ENCODE measurements around the gene PMM2.
"Not testable (repeated sequence)": the region's sequence is repeated elsewhere in the genome, so short reads cannot be mapped to it uniquely, and the experiment has no call there.

PMM2 gene

DNA sequence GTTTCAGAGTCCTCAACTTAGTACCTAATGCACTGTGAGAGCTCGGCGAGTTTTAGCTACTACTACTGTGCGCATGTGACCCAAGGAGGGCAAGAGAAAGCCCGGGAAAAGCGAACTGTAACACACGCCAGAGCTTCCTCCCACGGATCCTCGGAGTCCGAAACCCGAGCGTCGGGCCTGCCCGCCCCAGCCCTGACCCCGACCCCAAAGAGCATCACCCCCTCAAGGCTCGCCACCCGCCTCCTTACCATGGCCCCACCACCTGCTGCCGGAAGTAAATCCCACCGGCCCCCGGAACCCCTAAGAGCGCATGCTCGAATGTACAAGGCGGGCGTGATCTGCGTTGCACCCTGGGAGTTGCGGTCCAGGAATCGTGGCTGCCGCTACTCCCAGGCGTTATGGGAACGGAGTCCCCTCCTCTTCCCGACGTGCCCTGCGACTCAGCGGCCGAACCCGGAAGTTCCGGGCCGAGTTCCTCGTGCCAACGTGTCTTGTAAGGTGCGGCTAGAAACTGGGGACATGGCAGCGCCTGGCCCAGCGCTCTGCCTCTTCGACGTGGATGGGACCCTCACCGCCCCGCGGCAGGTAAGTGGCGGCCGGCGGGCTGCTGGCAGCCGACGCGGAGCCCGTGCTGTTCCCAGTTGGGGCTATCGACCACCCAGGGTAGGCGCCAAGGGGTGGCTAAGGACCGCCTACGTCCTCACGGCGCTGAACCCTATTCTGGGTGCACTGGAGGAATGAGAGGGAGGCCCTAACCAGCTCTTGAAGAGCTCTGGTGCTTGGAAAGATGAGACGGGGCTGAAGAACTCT is at the start of gene PMM2, which contains the start of gene TMEM186:
PMM2 (plus strand) TSS at position 476 of the 810 bp plus-strand sequence; CDS start at position 520, 44 bp downstream.
TMEM186 (minus strand) TSS at position 276 of the 810 bp plus-strand sequence; CDS start at position 251, 25 bp downstream.
- peak; percentile 86 to 94 for DNase-seq (ENCODE audit: low read depth in 1 of 2, low spot score in 1 of 2)

- not testable (repeated sequence) for DNase-seq (ENCODE audit: low read depth in 1 of 2, low spot score in 1 of 2)
Observed at GRCh38 chr16:8748944-8749343, 48.7 kb upstream of the PMM2 start.

GRCh38 chr16:8751481-8752311 is 45.9 kb upstream of the PMM2 start:
- DNase-seq (ENCODE audit: low read depth in 1 of 2, low spot score in 1 of 2): no peak

- no peak for DNase-seq (ENCODE audit: low read depth in 1 of 2, low spot score in 1 of 2)
Observed at GRCh38 chr16:8752706-8753105, 44.9 kb upstream of the PMM2 start.

DNA sequence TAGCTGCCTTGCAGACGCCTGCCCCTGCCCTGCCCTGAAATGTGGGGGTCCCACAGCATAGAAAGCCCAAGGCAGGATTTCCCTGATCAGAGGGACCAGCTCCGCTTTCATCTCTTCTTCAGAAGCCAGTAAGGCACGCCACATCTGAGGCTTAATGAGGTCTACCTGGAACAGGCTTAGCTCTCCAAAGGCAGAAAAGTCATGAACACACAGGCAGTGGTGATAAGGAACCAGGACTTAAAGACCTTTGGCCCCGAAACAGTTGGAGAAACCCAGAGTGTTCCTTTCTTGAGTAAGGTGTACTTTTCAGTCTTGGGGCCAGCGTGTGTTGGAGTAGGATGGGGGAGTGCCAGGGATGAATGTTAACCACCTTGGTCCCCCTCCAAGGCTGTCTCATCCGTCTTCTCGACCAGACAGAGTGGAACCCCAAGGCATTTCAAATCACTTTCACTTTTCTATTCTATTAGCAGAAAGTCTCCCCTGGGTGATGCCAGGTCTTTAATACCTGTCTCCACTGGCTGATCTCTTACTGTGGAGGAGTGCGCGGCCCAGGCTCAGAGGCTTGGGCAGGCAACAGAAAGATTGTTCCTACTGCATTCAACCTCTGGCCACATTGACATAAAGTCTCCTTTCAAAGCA is 44.1 kb upstream of the PMM2 start:
- DNase-seq (ENCODE audit: low read depth in 1 of 2, low spot score in 1 of 2): no peak

DNA sequence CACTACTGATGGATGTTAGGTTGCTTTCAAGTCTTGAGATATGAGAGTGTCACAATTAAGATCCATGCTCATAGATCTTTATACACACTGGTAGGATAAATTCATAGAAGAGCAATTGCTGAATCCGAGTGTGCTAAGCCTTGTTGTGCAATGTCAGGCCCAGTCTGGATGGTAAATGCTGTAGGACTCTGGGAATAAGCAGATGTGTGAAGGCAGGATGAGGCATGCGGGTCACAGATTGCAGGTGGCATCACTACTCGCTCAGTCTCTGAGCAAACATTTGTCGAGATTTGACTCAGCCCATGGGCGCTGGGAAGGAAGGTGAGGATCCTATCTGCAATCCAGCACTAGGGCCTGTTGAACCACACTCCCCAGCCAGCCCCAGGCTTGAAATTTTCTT is 40.9 kb upstream of the PMM2 start:
- DNase-seq (ENCODE audit: low read depth in 1 of 2, low spot score in 1 of 2): no peak

DNA sequence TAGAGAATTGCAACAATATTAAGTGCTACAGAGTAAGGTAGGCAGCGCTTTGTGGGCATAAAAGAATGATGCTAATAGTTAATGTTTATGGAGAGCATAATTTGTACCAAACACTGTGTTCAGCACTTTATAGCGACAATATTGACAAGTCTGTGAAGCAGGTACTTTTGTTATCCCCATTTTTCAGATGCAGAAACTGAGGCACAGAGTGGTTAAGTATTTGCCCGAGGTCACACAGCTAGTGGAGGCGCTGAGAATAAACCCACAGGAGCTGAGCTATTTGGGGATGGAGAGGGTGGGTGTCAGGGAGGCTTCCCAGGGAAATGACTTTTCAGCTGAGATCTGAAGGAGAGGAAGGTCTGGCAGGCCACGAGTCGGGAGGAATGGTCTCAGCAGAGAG is 39.6 kb upstream of the PMM2 start:
- no peak for DNase-seq (ENCODE audit: low read depth in 1 of 2, low spot score in 1 of 2)

DNA sequence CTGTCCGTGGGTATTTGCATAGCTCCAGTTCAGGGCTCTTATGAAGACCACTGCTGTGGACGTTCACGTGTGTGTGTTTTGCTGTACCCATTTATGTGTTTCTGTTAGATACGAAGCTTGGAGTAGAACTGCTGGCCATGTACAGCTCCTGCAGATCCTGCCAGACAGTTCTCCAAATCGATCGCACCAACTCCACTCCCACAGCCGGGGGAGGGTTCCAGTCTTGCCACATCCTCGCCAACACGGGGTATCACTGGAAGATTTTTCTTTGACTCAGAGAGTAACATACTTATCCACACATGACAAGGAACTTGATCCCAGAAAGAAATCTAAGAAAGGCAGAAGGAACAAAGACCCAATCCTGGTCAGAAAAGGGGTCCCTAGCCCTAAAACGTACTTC is 37.6 kb upstream of the PMM2 start:
- no peak for DNase-seq (ENCODE audit: low read depth in 1 of 2, low spot score in 1 of 2)

GRCh38 chr16:8761078-8761477 is 36.6 kb upstream of the PMM2 start:
- no peak for DNase-seq (ENCODE audit: low read depth in 1 of 2, low spot score in 1 of 2)

GRCh38 chr16:8762254-8762653 is 35.4 kb upstream of the PMM2 start:
- no peak for DNase-seq (ENCODE audit: low read depth in 1 of 2, low spot score in 1 of 2)

DNA sequence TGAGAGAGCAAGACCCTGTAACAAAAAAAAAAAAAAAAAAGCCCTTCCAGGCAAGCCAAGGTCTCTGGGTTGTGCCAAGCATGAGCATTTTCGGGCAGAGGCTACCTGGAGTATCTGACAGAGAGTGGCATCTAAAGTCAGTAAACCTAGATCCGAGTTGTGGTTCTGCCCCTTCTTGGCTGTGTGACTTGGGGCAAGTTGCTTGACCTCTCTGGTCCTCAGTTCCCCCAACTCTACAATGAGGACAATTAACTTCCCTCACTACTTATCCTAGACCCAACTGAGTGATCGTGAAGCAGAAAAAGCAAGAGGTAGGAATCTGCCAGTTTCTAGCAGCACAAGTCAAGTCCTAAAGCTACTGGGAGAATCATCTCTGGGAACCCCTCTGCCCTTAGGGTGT is 34.6 kb upstream of the PMM2 start:
- DNase-seq (ENCODE audit: low read depth in 1 of 2, low spot score in 1 of 2): no peak

- DNase-seq (ENCODE audit: low read depth in 1 of 2, low spot score in 1 of 2): no peak
Observed at GRCh38 chr16:8763899-8764298, 33.7 kb upstream of the PMM2 start.

DNA sequence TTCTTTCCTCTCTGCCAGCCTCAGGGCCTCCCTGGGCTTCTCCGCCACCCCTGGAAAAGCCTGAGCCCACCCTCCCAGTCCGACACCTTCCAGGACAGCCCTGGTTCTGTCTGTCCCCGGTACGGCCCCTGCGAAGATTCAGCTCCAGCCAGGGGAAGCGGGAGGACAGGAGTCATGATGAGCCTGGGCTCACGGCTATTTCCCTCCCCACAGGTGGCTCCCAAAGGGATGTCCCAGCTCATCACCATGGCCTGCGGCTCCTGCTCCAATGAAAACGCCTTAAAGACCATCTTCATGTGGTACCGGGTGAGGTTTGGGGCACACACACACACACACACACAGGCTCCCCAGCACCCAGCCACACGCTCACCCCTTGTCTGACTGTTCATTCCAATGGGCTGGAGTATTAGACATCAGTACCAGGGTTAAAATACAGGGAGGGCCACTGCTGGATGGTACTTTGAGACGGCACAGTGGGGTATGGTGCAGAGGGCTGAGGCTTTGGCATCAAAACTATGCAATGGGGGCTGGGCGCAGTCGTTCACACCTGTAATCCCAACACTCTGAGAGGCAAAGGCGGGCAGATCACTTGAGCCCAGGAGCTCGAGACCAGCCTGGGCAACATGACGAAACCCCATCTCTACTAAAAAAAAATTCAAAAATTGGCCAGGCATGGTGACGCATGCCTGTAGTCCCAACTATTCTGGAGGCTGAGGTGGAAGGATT is 33.0 kb upstream of the PMM2 start:
- no peak for DNase-seq (ENCODE audit: low read depth in 1 of 2, low spot score in 1 of 2)

- no peak for DNase-seq (ENCODE audit: low read depth in 1 of 2, low spot score in 1 of 2)
Observed at GRCh38 chr16:8767176-8767575, 30.5 kb upstream of the PMM2 start.

- no peak for DNase-seq (ENCODE audit: low read depth in 1 of 2, low spot score in 1 of 2)
Observed at GRCh38 chr16:8768283-8768682, 29.4 kb upstream of the PMM2 start.

DNA sequence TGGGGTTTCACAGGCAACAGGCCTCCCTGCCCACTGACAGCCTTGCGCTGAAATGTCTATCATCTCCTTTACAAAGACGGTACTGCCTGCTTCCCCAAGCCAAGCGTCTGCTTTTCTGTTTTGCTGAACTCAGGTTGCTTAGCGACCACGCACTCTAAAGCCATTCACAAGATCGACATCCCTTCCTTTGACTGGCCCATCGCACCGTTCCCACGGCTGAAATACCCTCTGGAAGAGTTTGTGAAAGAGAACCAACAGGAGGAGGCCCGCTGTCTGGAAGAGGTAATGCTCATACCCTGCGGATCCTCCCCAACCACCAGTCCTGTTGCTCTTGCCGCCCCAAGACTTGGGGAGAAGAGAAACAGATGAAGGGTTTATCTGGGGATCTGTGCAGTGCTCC is 28.9 kb upstream of the PMM2 start:
- DNase-seq (ENCODE audit: low read depth in 1 of 2, low spot score in 1 of 2): no peak

DNA sequence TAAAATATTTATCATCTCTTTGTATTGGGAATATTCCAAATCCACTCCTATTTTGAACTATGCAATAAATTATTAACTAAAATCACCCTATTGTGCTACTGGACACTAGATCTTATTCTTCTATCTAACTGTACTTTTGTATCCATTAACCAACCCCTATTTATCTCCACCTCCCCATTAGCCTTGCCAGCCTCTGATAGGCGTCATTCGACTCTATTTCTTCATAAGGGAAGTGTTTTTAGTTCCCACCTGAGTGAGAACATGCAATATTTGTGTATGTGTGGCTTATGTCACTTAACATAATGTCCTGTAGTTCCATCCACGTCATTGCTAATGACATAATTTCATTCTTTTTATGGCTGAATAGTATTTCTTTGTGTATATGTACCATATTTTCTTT is 24.1 kb upstream of the PMM2 start:
- DNase-seq (ENCODE audit: low read depth in 1 of 2, low spot score in 1 of 2): no peak

GRCh38 chr16:8774208-8774607 is 23.4 kb upstream of the PMM2 start:
- DNase-seq (ENCODE audit: low read depth in 1 of 2, low spot score in 1 of 2): no peak

GRCh38 chr16:8775359-8775758 is 22.3 kb upstream of the PMM2 start:
- no peak for DNase-seq (ENCODE audit: low read depth in 1 of 2, low spot score in 1 of 2)

DNA sequence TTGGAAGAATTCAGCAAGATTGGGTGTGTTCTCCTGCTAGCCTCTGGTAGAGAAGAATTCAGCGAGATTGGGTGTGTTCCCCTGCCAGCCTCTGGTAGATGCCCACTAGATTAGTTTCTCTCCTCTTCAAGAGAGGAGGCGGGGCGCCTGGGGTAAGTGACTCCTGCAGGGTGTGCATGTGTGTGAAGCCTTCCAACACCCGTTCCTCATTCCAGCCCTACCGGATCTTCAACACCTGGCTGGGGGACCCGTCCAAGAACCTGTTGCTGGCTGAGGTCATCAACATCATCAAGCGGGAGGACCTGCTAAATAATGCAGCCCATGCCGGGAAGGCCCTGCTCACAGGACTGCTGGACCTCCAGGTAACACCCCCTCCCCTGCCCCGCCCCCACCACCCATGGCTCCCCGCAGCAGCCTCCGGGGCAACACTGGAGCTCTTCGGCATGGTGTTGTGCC is 21.5 kb upstream of the PMM2 start:
- DNase-seq (ENCODE audit: low read depth in 1 of 2, low spot score in 1 of 2): no peak

DNA sequence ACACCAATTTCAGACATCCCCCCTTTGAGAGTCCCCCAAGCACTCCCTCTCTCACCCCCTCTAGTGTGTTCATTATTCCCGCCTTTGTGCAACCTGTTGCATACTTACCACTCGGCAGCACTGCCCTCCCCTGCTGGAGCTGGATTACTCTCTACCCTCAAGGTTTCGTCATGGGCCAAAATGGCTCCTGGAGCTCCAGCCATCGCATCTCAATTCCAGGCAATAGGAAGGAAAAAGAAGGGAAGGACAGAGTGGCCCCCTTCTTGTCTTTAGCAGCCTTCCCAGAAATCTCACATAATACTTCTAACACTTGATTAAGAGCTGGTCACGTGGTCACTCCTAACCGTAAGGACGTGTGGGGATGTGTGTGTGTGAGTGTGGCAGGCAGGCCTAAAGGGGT is 20.4 kb upstream of the PMM2 start:
- no peak for DNase-seq (ENCODE audit: low read depth in 1 of 2, low spot score in 1 of 2)

All from activated T-helper 1 cell treated with anti-CD3 and anti-CD28 coated beads, Interleukin-2, amount 50 U/mL, for 16 hours (primary cell).